G401.6 (cell line): ENCODE data around the gene LARGE1.

Experiments used
- FAIRE-seq: peaks from 2 replicates; lab custom pipeline; 2012; peaks lifted over from hg19 to GRCh38; lab: Jason Lieb, UNC

The LARGE1 gene

DNA sequence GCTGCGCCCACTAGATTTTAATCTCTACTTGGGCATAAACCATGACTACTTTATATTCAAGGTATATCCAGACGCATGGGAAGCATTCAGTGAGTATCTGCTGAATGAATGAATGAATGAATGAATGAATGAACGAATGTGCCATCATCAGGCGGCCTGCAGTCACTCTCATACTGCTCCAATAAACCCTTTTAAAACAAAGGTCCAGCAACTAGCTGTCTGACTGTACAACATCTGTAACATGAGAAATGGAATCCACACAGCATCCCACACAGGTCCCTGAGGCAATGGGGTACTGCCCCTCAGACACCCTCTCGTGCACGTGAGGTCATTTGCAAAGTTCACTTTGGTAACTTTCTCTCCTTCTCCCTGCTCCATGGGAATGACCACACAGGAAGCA is 147.5 kb downstream of the LARGE1 start:
- no peak for FAIRE-seq

DNA sequence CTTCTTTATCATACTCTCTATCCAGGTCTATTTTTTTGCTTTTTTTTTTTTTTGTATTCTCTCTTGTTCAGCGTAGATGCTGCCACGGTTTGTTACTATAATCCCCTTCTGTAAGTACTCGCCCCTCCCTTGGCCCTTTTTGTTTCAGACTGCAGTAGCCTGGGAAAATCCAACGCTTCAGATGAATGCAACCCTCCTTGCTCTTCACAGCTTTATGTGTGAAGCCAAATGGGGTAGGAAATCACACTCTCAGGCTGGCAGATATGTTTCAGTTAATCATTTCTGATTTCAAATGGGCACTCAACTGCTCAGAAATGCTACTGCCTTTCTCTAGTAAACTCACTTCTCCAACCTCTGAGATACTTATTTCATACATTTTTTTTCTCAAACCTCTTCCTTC is 149.1 kb downstream of the LARGE1 start:
- no peak for FAIRE-seq

DNA sequence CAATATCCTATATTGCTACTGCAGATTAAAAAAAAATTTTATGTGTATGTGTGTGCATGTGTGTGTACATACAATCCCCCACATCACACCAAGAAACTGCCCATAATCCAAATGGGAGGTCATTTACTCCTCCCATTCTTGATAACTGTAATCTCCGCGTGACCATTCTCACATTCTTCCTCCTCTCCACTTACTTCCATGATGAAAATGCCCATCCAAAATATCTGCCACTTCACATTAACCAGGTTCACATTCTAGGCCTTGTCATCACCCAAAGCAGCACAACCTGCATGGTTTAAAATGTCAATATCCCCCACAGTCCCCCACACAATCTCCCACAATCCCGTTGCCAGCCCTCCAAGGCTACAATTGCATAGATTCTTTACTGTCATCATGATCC is 149.6 kb downstream of the LARGE1 start:
- FAIRE-seq = no peak

DNA sequence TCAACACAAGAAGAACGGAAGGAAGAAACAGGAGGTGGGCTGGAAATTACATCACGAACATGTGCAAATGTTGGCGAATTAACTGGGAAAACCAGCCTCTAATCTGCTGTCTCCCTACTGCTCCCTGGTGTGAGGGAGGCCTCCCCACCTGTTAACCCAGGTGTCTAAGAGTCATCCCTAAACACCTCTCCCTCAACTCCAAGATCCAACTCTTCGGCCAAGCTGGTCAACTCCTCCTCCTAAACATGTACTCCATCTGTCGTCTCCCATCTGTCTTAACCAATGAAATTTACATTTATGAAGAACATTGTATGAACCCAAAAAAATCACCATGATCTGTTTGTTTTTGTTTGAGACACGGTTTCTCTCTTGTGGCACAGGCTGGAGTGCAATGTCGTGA is 154.2 kb downstream of the LARGE1 start:
- FAIRE-seq = no peak

DNA sequence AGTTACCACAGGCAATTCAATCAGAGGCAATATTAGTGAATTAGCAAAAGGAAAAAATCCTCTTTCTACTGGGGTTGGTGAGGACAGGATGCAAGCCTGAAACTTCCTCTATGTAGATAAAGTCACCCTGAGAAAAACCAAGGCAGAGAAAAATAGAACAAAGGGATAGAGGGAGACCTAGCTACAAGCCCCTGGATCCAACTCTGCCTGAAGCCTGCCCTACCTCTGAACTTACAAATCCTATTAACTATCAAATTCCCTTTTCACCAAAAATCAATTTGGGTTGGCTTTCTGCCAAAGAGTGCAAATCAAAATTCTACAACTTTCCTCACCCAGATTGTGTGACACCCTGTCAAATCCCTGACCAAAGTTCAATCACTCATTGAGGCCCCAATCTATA is 161.3 kb downstream of the LARGE1 start:
- no peak for FAIRE-seq

DNA sequence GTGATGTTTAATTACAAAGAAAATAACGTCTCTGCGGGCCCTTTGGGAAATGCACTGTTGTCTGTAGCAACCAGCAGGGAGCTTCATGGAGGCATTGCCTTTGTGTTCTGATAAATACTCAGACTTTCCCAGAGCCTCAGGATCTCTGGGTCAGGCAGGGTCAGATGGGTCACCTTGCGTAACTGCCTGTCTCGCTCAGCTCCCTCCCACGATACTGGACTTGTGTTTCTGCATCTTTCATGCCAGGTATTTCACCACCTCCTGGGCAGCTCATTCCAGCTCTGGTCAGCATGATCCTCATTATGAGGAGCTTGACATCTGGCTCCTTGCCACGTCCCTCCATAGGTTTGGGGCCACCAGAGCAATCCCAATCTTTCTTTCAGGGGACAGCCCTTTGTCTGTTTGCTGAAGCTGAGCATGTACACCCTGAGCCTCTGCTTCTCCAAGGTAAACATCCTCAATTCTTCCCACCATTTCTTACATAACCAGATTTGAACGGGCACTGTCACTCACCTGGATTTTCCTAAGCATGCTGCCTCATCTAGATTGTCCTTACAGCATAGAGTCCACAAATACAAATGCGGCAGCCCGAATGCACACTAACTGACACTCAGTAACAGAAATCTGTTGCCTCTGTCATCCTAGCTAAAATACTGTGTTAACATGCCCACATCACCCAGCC is 162.3 kb downstream of the LARGE1 start:
- FAIRE-seq = no peak

DNA sequence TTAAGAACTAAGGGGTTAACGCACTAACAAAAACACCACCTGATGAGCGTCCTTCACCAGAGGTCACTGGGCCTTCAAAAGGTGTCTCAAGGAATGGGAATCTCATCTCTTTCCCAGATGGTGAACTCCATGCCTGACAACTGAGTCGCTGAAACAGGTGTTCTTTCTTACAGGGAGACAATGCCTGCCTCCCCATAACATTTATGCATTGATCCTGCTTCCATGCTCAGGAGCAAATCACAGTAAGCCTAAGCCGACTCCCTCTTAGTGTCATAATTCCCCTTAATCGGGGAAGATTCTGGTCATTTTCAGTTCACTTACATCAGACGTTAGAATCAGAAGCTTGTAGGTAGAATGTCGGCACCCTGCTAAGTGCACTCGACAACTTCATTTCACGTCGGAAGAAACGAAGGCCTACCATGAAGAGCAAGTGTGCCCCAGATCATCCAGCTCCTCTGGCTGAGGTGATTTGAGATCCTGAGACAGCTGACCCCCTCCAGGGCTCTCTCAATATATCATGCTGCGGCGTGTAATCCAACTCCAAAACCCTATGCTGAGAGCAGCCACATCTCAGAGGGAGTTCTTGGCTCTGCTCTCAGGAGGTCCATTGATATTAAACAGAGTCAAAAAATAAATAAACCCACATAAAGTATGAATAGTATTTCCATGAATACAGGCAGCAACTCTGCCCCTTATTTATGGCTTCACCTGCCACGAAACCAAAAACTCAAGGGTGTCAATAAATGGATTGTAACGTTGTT is 163.1 kb downstream of the LARGE1 start:
- FAIRE-seq = no peak

DNA sequence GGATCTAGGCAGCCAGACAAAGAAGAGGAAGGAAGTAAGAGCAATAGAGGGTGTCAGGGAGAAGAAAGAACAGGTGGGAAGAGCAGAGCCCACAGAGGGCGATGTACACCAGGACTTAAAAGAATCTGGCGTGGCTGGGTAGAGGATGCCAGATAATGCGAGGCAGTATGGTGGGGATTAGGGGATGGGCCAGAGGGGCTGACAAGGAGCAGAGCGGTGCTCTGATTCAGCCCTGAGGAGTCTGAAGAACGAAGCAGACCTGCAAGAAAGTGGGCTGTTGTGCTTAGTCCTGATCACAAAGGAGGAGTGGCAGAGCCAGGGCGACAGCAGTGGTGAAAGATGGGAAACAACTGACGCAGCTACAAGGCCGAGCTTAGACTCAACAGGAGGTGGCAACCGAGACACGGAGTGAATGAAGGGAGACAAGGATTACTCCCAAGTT is 163.7 kb downstream of the LARGE1 start:
- FAIRE-seq = no peak

DNA sequence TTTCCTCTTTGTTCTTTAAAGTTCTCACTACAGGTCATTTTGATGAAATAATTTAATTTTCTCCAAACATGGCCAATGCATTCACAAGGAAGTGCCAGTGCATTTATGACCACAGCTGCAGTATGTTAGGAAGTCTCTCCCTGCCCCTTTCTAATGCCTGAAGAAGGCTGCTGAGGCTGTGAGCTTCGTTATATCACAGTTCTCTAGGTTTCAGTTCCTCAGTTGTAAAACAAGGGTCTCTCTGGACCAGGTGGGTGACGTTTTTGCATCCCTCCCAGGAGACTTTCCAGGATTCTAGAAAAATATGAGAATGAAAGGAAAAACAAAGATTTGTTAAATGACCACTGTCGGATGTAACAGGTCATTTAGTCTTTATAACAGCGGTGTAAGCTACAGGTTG is 171.6 kb downstream of the LARGE1 start:
- FAIRE-seq = no peak

DNA sequence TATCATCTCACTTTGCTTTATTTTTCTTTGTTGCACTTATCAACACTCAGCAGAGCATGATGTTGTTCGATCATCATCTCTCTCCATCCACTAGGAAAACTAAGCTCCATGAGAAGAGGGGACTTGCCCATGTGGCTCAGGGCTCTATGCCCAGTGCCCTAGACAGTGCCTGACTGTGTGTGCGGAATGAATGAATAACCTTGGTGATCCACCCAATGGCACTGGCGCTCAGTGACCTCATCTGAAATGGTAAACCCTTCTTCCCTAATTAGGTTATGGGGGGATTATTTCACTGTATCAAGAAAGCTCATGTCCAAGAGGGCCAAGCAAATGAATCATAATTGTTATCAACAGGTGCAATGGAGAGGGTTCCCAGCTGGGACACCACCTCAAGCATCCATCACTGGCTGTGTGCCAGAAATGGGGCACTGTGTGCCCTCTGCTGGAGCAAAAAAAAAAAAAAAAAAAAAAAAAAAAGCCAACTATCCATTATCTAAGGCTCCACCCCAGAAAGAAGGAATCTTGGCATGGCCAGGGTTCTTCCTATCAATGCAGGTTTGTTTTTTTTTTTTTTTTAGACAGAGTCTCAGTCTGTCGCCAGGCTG is 172.6 kb downstream of the LARGE1 start:
- FAIRE-seq = no peak

DNA sequence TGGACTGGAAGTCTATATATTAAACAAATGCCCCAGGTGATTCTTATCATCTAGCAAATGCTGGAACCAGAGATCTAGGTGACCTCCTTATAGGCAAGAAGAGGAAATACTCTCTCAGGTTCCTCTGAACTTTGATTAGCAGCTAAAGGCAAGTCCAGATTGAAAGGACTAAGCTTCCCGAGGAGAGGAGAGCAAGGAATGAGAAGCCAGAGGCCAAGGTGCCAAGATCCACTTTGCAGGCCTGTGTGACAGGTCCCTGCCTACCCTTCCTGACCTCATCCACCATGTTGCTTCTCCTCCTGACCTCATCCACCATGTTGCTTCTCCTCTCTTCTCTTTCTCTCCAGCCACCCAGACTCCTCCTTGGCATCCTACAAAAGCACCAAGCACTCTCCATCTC is 173.2 kb downstream of the LARGE1 start:
- no peak for FAIRE-seq

DNA sequence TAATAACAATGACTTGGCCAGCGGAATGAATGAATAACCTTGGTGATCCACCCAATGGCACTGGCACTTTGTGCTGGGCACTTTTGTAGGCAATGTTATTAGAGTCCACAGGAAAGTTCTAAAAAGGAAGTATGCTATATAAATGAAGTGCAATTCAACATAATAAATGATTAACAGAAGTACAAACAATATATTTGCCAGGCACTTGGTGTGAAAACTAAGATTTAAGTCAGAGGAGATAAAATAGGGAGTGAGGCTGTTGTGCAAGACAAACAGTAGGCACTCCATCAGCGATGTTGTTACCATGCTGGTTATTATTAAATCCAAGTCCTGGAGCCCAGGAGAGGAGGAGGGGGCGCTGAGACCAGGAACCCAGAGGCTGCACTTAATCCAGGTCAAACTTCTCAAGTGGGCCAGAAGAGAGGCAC is 173.8 kb downstream of the LARGE1 start:
- FAIRE-seq = no peak

DNA sequence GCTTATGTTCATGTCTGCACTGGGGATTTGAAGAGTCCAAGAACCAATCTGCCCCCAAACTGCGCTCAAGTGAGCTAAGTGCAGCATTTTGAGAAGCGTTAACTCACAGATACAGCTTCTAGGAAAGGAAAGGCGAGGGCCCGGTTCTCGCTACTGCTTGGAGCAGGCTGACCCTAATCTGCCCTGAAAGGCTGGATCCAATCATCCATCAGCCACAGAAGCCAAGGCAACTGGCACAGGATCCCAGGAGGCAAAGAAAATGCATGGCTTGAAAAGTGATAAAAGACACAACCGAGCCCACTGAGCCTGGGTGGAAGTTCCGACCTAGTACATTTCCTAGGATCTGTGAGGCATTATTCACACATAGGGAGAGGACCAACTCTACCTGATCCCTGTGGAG is 174.8 kb downstream of the LARGE1 start:
- no peak for FAIRE-seq

DNA sequence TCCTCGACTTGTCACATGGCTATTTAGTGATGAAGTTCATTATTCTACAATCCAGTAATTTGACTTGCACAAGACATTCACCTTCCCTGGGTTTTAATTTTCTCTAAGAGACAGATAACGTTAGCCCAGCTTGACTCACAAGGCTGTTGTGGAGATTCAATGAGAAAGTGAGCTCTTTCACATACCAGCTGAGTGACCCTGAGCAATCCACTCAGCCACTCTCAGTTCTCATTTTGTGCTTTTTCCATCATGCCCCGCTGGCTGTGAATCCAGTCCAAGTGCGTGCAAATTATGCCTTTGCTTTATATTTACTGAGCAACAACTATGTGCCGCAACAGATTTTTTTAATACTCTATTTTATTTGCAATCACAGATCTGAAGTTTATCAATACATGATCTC is 176.5 kb downstream of the LARGE1 start:
- no peak for FAIRE-seq

DNA sequence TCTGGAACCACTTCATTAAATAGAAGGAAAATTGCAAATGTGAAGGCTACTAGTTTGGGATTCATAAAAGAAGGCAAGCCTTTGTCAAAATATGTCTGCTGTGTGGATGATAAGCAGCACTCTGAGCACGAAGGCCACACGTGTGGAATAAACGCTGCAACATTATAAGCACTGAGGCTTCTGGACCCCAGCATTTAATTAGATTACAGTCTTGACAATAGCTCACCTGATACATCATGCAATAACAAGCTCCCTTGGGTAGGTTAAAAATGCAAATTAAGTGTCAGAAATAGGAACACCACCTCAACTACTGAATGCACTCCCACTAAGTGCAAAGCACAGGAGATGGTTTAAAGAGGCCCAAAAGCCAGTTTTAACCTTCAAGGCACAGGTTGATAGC is 179.3 kb downstream of the LARGE1 start:
- FAIRE-seq = no peak

DNA sequence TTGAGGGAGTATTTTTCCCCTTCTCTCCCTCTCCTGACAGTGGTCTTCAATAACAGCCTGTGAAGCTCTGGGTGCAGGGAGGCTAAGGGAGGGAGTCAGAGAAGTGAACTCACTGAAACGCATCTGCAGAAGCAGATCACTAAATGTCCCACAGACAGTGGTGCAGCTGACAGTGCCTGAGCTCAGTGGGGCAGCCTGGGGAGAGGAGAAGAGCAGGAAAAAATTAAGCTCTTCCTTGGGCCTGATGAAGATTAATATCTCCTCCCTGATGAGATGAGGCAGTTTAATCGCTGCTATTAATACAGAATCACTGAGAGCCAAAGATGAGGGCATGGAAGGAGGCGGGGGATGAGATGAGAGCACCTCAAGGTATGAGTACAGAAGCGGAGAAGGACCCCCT is 180.8 kb downstream of the LARGE1 start:
- FAIRE-seq = no peak

DNA sequence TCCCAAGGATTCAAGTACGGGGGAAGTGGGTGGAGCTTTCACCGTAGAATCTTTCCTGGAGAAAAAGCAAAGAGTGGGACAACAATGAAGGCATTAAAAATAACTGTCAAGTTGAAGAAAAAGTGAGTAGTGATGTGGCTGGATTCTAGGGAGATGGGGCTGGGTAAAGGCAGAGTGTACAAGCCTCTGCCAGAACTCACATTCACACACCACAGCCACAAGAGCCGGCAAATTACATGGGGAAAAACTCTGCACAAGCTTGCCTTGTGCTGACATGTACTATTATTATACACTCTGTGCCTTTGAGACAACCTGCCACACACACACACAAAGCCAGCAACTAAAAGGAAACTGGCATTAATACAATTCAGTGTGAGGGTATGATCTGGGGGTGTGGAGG is 182.6 kb downstream of the LARGE1 start:
- FAIRE-seq = no peak

DNA sequence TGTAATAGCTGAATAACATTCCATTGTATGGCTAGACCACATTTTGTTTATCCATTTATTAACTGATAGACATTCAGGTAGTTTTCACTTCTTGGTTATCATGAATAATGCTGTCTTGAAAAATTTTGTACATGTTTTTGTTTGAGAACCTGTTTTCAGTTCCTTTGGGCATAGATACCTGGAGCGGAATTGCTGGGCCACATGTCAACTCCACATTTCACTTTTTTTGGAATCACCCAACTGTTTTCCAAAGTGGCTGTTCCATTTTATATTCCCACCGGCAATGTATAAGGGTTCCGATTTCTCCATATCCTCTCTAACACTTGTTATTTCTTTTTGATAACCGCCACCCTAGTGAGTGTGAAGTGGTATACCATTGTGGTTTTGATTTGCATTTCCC is 184.3 kb downstream of the LARGE1 start:
- FAIRE-seq = no peak

DNA sequence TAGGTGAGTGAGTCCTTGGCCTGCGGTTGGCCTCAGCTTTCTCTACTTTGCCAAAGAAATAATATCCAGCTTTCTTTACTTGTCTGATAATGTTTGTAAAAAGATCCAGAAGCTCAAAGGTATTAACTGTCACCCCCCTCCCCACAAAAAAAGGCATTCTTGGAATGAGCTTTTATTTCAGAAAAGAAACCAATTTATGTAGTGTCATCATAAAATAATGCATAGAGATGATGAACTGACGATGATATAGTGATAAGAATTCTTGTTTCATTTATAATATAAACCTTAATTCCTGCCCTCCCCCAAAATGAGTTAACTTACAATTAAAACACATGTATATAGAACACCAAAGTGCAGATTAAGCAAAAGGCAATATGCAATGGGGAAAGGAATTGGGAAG is 191.4 kb downstream of the LARGE1 start:
- no peak for FAIRE-seq

DNA sequence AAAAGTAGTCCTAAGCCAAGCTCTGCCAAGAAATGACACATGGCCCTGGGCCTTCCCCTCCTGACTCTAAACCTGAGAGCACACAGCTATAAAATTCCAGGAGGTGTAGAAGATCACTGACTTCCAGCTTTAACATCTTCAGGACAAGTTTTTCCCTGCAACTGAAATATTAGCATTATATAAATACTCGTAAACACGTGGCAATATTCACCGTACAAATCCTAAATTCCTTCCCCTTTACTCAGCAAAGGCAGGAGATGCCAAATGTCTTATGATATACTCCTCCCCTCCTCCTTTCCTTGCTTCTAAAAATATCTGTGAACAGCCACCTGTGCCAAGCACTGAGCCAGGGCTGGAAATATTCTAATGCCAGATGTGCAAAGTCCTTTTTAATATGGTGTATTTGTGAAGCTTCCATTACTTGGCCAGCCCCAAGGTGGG is 194.0 kb downstream of the LARGE1 start:
- FAIRE-seq = no peak

DNA sequence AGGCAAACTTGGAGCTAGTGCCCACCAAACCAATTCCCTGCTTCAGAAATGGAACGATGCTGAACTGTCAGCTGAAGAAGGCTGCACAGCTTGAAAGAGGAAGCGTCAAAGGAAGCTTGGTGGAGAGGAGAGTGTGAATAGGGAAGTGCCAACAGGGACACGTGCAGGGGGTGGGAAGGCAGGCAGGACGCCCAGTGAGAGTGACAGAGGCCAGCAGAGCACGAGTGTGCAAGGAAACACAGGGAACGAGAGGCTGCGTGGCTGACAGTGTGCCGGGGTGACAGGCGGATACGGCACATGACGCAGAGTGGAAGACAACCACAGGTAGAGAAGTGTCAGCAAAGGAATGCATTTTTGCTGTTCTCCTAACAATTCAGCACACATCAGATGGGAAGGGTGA is 196.4 kb downstream of the LARGE1 start:
- FAIRE-seq = no peak

DNA sequence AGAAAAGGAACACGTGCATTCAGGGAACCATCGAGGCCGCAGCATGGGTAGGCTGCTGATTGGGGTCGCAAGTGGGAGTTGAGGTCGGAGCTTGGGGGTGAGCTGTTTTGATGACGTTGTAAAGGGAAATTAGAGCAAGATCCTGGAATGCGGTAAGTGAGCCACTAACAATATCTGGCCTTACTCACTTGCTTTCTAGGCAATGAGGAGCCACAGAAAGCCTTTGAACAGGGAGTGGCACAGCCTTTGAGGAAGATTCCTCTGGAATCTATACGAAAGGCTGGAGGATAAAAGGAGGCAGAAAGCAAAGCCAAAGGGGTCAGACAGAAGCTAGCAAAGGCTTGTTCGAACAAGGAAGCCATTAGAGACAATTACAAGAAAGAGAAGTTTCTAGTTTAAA is 197.5 kb downstream of the LARGE1 start:
- FAIRE-seq = no peak

DNA sequence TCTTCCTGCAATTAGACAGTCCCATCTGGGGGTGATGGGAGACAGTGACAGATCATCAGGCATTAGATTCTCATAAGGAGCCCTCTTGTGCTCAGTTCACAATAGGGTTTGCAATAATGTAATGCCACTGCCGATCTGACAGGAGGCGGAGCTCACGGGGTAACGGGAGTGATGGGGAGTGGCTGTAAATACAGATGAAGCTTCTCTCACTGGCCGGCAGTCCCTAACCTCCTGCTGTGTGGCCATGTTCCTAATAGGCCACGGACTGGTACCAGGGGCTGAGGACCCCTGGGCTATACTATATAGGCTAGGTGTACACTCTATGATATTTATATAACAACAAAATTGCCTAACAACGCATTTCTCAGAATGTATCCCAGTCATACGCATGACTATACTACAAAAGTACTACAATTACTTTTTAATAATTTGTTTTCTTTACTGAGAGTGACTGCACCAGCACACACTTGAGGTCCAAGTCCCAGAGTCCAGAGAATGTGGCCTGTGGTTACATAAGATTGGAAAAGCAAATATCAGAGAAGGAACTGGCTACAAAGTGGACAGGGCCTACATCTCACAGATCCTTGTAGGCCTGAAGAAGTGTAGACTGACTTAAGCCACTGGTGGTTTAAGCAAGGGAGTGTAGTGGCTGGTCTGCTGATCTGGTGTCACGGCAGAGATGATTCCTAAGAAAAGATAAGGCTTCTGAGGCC is 200.0 kb downstream of the LARGE1 start:
- no peak for FAIRE-seq
